Pons (tissue), 1 donor: Measurements from ENCODE around the gene PCBP2.
"Not testable (repeated sequence)": the region's sequence is repeated elsewhere in the genome, so short reads cannot be mapped to it uniquely, and the experiment has no call there.

Source experiments
- DNase-seq: peaks from one replicate; pipeline ENCODE4 v3.0.0-alpha.2; 2016; ENCODE audit warnings: low spot score

Gene PCBP2

GRCh38 chr12:53441040-53441833, 10.7 kb upstream of the PCBP2 start, which contains the start of gene PRR13:
Gene PRR13, plus strand, starts transcription at chr12:53441734. Its CDS starts 981 bp downstream, at chr12:53442715.
- DNase-seq, result peak; percentile 100

GRCh38 chr12:53443955-53444354, 7.9 kb upstream of the PCBP2 start:
- no peak for DNase-seq

- DNase-seq, result not testable (repeated sequence)
Observed at GRCh38 chr12:53444593-53445325, 7.1 kb upstream of the PCBP2 start.

GRCh38 chr12:53450936-53451335, 966 bp upstream of the PCBP2 start:
- no peak for DNase-seq

GRCh38 chr12:53452159-53453077, 516 bp downstream of the PCBP2 start:
- DNase-seq, result peak; percentile 81

- DNase-seq, result no peak
Observed at GRCh38 chr12:53453953-53454640, 2.2 kb downstream of the PCBP2 start.

GRCh38 chr12:53454707-53455106, 2.8 kb downstream of the PCBP2 start:
- DNase-seq, result no peak

GRCh38 chr12:53456654-53457366, 4.9 kb downstream of the PCBP2 start:
- DNase-seq, result no peak

- DNase-seq, result no peak
Observed at GRCh38 chr12:53459097-53459496, 7.2 kb downstream of the PCBP2 start.

GRCh38 chr12:53461059-53461458, 9.2 kb downstream of the PCBP2 start:
- no peak for DNase-seq

GRCh38 chr12:53461591-53461990, 9.7 kb downstream of the PCBP2 start:
- no peak for DNase-seq

GRCh38 chr12:53462935-53463334, 11.0 kb downstream of the PCBP2 start:
- no peak for DNase-seq

- DNase-seq, result no peak
Observed at GRCh38 chr12:53463802-53464560, 12.1 kb downstream of the PCBP2 start.

- no peak for DNase-seq
Observed at GRCh38 chr12:53464685-53465418, 12.9 kb downstream of the PCBP2 start.

GRCh38 chr12:53465679-53466078, 13.8 kb downstream of the PCBP2 start:
- no peak for DNase-seq

GRCh38 chr12:53466640-53467039, 14.7 kb downstream of the PCBP2 start:
- no peak for DNase-seq

- DNase-seq, result no peak
Observed at GRCh38 chr12:53467082-53467481, 15.2 kb downstream of the PCBP2 start.

- DNase-seq, result no peak
Observed at GRCh38 chr12:53467880-53468279, 16.0 kb downstream of the PCBP2 start.

- DNase-seq, result no peak
Observed at GRCh38 chr12:53468282-53468681, 16.4 kb downstream of the PCBP2 start.
